Endodermal cell (in vitro differentiated cells): ENCODE results near the gene MED22. TPM values are rescaled to one million over a fixed set of nuclear protein-coding genes. Genes with fewer than 3 reads are reported as not detected.

ENCODE experiments used
- DNase-seq: peaks from one replicate; pipeline ENCODE4 v3.0.0-alpha.2; 2017
- H3K27ac ChIP-seq: 2 replicates; pipeline ENCODE4 v1.5.1; 2013; ENCODE audit warnings: mild to moderate bottlenecking, low read depth, low read length, moderate library complexity
- H3K27me3 ChIP-seq: 2 replicates; pipeline ENCODE4 v1.6.1; 2013; ENCODE audit warnings: mild to moderate bottlenecking, low read length, moderate library complexity; ENCODE audit not compliant: insufficient read depth, control insufficient read depth, poor library complexity, severe bottlenecking
- H3K36me3 ChIP-seq: 2 replicates; pipeline ENCODE4 v1.7.0; 2013; ENCODE audit warnings: mild to moderate bottlenecking, low read length, moderate library complexity; ENCODE audit not compliant: control insufficient read depth, insufficient read depth
- H3K4me1 ChIP-seq: one replicate; pipeline ENCODE4 v1.7.0; 2013; ENCODE audit warnings: low read length; ENCODE audit not compliant: control insufficient read depth, insufficient read depth
- H3K4me3 ChIP-seq: 2 replicates; pipeline ENCODE4 v1.5.1; 2013; ENCODE audit warnings: mild to moderate bottlenecking, low read length, moderate library complexity
- H3K9ac ChIP-seq: 2 replicates; pipeline ENCODE4 v1.6.1; 2013; ENCODE audit warnings: mild to moderate bottlenecking, low read length, moderate library complexity; ENCODE audit not compliant: poor library complexity, severe bottlenecking; ENCODE audit errors: extremely low read depth
- H3K9me3 ChIP-seq: 2 replicates; pipeline ENCODE4 v1.6.1; 2013; ENCODE audit warnings: mild to moderate bottlenecking, low read length, moderate library complexity; ENCODE audit not compliant: control insufficient read depth
- H3K27ac Mint-ChIP-seq: 2 replicates; pipeline ENCODE4 v1.8.0; 2020; ENCODE audit warnings: mixed read lengths
- H3K27me3 Mint-ChIP-seq: 2 replicates; pipeline ENCODE4 v1.8.0; 2021; ENCODE audit warnings: mild to moderate bottlenecking, mixed read lengths; ENCODE audit not compliant: insufficient read depth
- H3K36me3 Mint-ChIP-seq: 2 replicates; pipeline ENCODE4 v1.8.0; 2020; ENCODE audit warnings: low read depth, mixed read lengths
- H3K4me1 Mint-ChIP-seq: 2 replicates; pipeline ENCODE4 v1.8.0; 2020; ENCODE audit warnings: mixed read lengths
- H3K4me3 Mint-ChIP-seq: 2 replicates; pipeline ENCODE4 v1.8.0; 2020; ENCODE audit warnings: mild to moderate bottlenecking, moderate library complexity, mixed read lengths
- H3K9me3 Mint-ChIP-seq: 2 replicates; pipeline ENCODE4 v1.8.0; 2020; ENCODE audit warnings: mild to moderate bottlenecking, mixed read lengths
- WGBS, 2 experiments: methylation state at CpG; one replicate each; pipeline versions ENCODE4 v1.1.5 to v1.1.7; 2013; ENCODE audit warnings: missing lambda C conversion rate in 2 of 2, mixed read lengths in 1 of 2; ENCODE audit not compliant: insufficient coverage in 1 of 2, insufficient read length in 1 of 2; 5-methylcytosine and 5-hydroxymethylcytosine counted together
- total RNA-seq, 2 donors: library from RNA; stranded (reverse); fragmentation: NEBNext Ultra II Directional in 1 of 2; extraction: Animal tissue kit (Norgen Biotek cat#: 25700) in 1 of 2; gene quantifications; 2 replicates in 1 of 2; 3 replicates in 1 of 2; pipeline ENCODE4 v1.2.1, GENCODE V29; 2021
- TF ChIP-seq, protein P1 (sequence below): fragments of 200-600 bp; sonication (generic); conservative IDR thresholded peaks from 2 replicates; pipeline ENCODE4 v1.5.0; 2021; ENCODE audit warnings: antibody characterized with exemption, mild to moderate bottlenecking

MED22 gene
- total RNA-seq, 2 donors from 2014 or later: 54.6 to 57.3 TPM

DNA sequence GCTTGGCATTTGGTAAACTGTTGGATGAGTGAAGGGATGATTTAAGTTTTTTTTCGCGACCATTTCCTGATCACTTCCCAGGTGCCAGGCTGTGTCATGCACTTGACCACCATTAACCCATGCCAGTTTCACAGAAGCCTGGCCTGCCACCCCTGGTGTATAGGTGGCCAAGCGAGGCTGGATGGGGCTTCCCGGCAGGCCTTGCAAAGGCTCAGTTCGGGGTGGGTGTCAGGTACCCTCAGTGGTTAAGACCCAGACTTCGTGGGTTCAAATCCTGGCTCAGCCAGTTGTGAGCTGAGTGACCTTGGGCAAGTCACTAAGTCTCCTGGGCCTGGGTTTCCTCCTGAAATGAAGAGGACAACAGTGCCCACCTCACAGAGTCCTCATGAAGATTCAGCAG, 2.3 kb downstream of the MED22 start:
- no peak overlapping the region for H3K4me3 ChIP-seq
- H3K9me3 ChIP-seq: no peaks in the 10 kb centered on the region
- Mint-ChIP-seq H3K27me3 (no peaks in the 10 kb centered on the region), H3K4me1 (peaks cover 24% of the 10 kb centered on the region), H3K9me3 (no peaks in the 10 kb centered on the region), H3K4me3 (no peak overlapping the region), H3K36me3 (peaks cover 76% of the 10 kb centered on the region), H3K27ac (no peak overlapping the region)
- H3K4me1 ChIP-seq: no peaks in the 10 kb centered on the region
- H3K27ac ChIP-seq: no peak overlapping the region
- H3K27me3 ChIP-seq: no peaks in the 10 kb centered on the region
- WGBS, 2 experiments: 91 to 98% methylated on average over 3 to 6 of the region's 6 CpGs
- DNase-seq: no peak
- no peak overlapping the region for H3K9ac ChIP-seq
- TF ChIP-seq, protein P1, sequence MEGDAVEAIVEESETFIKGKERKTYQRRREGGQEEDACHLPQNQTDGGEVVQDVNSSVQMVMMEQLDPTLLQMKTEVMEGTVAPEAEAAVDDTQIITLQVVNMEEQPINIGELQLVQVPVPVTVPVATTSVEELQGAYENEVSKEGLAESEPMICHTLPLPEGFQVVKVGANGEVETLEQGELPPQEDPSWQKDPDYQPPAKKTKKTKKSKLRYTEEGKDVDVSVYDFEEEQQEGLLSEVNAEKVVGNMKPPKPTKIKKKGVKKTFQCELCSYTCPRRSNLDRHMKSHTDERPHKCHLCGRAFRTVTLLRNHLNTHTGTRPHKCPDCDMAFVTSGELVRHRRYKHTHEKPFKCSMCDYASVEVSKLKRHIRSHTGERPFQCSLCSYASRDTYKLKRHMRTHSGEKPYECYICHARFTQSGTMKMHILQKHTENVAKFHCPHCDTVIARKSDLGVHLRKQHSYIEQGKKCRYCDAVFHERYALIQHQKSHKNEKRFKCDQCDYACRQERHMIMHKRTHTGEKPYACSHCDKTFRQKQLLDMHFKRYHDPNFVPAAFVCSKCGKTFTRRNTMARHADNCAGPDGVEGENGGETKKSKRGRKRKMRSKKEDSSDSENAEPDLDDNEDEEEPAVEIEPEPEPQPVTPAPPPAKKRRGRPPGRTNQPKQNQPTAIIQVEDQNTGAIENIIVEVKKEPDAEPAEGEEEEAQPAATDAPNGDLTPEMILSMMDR: no peak
- H3K36me3 ChIP-seq: peaks cover 68% of the 10 kb centered on the region

DNA sequence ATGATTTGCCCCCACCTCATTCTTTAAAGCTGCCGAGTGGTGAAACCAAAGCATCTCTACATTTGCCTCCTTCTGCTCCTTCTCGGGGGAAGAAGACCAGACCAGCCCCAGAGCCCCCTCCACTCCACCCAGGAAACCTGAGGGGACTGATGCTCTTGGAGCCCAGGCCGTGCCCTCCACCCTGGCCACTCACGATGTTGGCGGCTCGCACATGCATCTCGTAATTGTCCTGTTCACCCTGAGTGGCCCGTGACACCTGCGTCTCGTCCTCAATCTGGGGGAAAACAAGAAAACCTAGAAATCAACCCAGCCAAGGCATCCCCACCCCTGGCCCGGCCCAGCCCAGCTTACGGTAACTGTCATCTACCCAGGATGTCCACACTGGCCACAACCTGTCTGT, 3.0 kb downstream of the MED22 start:
- Mint-ChIP-seq H3K27me3 (no peaks in the 10 kb centered on the region), H3K36me3 (peaks cover 76% of the 10 kb centered on the region), H3K9me3 (no peaks in the 10 kb centered on the region), H3K4me3 (no peak overlapping the region), H3K4me1 (peaks cover 22% of the 10 kb centered on the region), H3K27ac (no peak overlapping the region)
- TF ChIP-seq, protein P1: no peak
- WGBS, 2 experiments: 93 to 96% methylated on average over 8 to 12 of the region's 12 CpGs
- Histone ChIP-seq H3K9ac (no peak overlapping the region), H3K27ac (no peak overlapping the region), H3K4me1 (no peaks in the 10 kb centered on the region), H3K36me3 (peaks cover 68% of the 10 kb centered on the region), H3K9me3 (no peaks in the 10 kb centered on the region), H3K27me3 (no peaks in the 10 kb centered on the region), H3K4me3 (no peak overlapping the region)
- DNase-seq: no peak

DNA sequence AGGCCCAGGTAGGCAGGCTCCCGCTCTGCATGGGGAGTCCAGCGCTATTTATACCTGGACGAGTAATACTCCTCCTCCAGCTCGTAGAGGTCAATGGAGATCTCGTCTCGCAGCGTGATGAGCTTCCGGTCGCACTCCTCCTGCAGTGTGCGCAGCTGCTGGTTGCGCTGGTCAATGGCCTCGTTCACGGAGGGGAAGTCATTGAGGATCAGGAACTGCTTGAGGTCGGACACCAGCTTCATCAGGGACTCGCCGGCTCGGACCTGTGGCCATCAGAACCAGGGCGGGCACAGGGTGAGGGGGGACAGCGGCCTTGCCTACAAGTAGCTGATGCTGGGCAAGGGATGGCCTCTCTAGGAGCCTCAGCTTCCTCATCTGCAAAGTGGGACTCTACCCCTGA, 3.9 kb downstream of the MED22 start:
- Mint-ChIP-seq H3K9me3 (no peaks in the 10 kb centered on the region), H3K4me3 (no peak overlapping the region), H3K27ac (no peak overlapping the region), H3K4me1 (peaks cover 13% of the 10 kb centered on the region), H3K36me3 (peaks cover 76% of the 10 kb centered on the region), H3K27me3 (no peaks in the 10 kb centered on the region)
- H3K4me3 ChIP-seq: no peak overlapping the region
- no peaks in the 10 kb centered on the region for H3K4me1 ChIP-seq
- H3K9me3 ChIP-seq: no peaks in the 10 kb centered on the region
- no peak overlapping the region for H3K27ac ChIP-seq
- H3K9ac ChIP-seq: no peak overlapping the region
- TF ChIP-seq, protein P1: no peak
- WGBS, 2 experiments: 95 to 98% methylated on average over 14 to 19 of the region's 19 CpGs
- no peaks in the 10 kb centered on the region for H3K27me3 ChIP-seq
- DNase-seq: no peak
- H3K36me3 ChIP-seq: peaks cover 65% of the 10 kb centered on the region
